GM21528 (cell line): ENCODE measurements around the gene N4BP2.

Experiments
- ATAC-seq: cut with Tn5 transposase; IDR thresholded peaks from one replicate; pipeline ENCODE4 v1.9.1; 2021; ENCODE audit warnings: mild to moderate bottlenecking, moderate library complexity; ENCODE audit not compliant: unreplicated experiment, low FRiP score

The N4BP2 gene

DNA sequence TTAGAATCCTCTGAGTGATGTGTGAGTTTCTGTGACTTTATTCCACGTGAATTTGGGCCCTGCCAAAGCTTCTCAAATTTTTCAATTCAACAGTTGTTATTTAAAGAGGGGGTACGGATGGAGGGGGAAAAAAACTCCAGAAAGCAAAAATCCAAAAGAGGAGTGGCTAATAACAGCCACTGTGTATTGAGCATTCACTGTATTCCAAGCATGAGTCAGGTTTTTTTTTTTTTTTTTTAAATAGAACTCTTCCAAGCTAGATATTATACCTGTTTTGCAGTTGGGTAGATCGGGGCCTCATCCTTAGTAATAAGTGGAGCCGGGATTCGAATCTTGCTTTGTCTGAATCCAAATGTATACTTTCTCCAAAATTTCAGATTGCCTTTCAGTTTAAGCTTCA, 133.8 kb downstream of the N4BP2 start:
- ATAC-seq, result no peak

DNA sequence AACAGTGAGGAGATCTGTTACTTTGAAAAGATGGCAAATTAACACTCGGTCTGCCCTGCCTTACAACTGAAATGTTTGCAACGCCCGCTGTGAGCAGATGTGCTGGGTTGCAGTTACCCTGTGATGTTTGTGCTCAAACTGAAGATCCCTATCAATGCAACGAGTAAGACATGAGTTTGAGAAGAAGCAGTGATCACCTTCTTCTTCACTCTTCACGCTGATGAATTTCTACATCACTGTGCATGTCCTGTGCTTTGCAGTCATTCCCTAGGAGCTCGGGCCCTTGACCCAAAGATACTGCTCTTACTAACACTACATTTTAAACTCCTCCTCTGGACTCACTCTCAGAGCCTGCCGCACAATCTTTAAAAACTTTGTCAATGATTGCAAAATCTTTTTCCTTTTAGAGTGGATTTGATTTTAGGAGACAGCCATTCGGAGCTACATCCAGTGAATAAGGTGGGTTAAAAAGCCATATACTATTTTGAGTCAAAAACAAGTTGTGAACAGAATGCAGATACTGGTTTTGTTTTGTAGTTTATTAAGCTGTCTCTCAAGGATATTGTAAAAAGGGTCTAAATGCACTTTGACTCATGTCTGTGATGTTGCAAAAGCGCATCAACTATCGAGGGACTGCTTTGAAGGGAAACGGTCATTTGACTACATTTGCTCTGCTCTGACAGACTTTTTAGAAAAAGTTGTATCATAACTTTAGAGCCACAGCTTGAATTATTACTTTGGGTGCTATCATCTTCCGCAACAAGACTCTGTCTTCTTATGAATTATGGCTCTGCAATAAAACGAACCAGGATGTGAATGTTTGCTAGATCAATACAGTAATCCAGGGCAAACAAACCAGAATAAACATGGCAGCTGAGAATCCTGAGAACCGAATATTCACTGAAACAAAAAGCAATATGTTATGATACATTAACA, 134.5 kb downstream of the N4BP2 start:
- ATAC-seq, result no peak

DNA sequence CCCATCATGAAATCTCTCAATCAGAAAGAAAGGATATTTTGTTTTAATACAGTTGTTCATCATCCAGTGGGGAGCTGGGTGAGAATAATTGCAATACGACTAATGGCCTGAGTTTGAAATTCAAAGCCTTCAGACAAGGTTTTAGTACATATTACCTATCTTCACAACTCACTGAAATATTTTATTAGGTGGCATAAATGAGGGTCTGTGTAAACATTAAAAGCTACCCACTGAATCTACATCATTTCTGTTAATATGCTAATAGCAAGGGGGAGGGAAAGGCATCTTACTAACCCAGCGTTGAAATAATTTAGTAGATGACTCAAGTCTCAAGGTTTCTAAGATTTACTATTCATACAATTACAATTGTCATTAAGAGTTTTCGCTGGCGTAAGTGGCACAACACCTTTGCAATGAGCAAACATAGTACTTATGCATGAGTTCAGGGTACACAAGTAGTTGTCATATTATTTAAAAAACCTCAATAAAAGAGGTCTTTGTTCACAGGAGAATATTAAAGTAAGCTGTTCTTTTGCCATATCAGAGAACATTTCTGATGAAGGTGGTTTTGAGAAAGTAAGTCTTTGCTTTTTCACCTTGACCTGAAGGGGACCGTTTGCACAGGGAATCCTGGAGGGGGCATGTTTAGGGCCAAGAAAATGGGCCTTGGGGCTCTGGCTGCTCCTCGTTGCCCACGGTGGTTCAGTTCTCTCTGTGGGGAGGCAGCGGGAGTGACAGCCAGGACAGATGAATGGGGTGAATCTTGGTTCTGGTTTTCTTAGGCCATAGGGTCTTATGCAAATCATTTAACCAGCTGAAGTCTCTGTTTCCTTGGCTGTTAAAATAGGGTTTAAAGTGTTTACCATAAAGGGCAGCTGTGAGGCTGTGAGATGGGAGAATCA, 135.7 kb downstream of the N4BP2 start:
- ATAC-seq, result peak; percentile 36

DNA sequence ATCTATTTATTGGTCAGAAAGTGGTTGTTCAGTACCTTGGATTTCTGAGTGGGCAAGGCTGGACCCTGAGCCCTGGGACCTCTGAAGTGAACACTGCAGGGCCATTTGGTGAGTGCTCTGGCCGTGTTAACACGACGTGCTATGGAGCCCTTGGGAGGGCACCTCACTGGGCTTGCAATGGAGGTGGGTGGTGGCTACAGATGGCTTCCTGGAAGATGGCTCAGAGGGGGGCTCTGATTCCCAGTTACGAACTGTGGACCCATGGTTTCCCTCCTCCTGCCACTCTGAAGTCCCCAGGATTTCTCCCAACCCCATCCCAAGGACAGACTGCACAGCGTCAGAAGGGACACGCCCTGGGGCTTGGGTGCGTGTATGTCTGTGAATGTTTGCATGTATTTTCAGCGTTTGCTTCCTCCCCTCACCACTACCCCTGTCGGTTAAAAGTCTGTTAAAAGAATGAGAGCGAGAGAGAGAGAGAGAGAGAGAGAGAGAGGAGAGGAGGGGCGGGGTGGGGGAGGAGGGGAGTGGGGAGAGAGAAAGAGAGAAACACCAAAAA, 136.4 kb downstream of the N4BP2 start:
- peak; percentile 28 for ATAC-seq

DNA sequence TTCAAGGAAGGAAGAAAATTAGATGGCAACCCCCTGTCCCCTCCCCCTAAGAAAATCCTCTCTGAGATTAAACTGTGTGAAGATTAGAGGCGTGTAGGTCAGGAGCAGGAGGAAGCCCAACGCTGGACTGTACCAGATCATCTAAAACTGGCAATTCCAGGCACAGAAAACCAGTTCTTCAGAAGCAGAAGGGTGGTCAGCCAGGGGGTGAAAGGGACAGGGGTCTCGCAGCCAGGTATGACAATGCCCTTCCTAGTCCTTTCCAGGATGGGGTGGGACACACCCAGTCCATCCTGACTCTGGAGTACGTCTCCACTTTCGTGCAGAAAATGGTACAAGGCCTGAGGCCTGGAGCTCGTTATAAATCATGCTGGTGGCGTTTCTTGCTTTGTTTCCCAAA, 136.9 kb downstream of the N4BP2 start:
- ATAC-seq, result no peak

DNA sequence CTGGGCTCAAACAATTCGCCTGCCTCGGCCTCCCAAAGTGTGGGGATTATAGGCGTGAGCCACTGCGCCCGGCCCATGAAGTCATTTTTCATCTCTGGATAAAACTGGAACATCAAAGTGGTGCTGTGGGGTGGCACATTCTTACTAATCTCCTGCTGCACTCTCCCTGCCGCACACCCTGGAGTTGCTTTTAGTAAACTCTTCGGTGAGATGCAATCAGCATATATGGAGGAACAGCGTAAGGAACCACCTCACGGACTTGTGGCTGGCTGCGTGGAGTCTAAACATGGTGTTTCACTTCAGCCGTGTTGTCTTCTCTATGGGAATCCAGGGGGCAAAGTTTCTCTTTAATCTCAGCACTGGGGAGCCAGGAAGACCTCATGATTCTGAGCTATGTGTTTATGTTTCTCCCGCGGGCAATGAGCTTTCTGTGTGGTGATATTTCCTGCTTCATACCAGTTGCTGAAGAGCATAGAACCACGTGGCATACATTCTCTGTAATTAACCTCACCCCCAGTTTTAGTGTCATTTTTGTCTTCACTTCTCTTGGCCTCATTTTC, 138.0 kb downstream of the N4BP2 start:
- ATAC-seq, result no peak

DNA sequence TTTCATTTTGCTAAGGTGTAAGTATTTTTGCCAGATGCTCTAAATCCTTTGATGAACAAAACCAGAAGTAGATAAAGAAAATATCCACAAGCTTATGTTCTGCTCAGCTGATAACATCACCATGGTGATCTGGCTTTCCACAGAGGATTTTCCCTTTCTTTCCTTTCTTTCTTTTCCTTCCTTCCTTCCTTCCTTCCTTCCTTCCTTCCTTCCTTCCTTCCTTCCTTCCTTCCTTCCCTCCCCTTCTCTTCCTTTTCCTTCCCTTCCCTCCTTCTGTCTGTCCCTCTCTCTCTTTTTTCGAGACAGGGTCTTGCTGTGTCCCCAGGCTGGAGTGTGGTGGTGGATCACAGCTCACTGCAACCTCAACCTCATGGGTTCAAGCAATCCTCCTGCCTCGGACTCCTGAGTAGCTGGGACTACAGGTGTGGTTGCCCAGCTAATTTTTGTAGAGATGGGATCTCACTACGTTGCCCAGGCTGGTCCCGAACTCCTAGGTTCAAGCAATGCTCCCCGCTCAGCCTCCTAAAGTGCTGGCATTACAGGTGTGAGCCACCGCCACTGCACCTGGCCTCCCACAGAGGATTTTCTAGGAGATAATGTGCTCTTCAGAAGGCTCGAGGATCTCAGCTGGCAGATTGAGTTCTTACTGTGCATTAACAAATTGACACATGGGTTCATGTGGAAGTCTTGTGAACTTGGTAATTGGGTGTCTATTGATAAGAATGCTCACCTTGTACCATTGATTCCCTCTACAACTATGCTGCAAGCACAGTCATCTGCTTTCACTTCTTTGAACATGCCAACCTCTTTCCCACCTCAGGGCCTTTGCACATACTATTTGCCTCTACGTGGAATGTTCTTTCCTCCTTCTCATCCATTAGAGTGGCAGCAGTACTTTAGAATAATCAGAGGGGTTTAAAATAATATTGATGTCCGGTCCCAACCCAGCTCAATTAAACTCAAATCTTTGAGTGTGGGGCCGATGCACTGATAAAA, 138.8 kb downstream of the N4BP2 start:
- ATAC-seq, result no peak

DNA sequence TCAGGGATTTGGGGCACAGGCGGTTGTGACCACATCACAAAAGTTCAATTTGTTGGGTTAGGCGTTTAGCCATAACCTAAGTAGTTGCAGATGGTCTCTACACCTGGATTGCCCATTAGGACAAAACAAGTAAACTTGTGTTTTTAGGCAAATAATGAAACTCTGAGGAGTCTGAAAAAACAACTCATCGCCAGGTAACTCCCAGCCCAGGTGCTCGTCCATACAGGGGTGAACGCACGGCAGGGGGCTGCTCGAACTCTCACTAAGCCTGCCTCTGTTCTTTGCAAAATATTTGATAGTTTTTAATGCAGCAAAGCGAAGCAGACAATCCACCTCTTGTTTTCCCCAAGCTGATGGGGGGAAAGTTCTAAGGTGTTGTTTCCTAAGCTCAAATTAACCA, 139.6 kb downstream of the N4BP2 start:
- ATAC-seq, result no peak

DNA sequence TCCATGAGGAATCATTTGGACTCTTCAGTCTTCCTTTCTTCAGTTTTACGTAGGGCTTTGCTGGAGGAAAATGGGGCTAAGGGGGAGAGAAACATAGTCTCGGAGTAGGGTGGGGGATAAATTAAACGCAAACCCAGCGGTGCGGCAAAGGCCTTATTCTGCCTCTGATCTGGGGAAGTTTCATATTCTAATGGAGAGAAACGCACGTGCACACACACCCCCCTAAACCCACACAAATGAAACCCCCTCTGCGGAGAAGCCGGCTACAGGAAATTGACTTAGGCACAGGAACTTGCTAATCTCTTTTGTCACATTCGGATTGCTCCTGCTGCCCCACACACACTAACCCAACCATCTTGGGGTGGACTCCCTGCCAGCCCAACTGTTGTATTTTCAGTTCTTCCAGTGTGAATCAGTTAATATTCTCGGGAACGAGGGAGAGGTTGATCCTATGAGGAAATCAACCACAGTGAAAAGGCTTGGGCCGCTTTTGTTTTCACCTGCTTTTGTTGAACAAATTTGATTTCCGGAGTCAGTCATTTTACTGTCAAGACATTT, 140.2 kb downstream of the N4BP2 start, which contains the start of gene RHOH:
RHOH (plus strand) TSS at position 308 of the 558 bp plus-strand sequence. CDS start 46,356 bp downstream, outside the sequence.
- no peak for ATAC-seq

DNA sequence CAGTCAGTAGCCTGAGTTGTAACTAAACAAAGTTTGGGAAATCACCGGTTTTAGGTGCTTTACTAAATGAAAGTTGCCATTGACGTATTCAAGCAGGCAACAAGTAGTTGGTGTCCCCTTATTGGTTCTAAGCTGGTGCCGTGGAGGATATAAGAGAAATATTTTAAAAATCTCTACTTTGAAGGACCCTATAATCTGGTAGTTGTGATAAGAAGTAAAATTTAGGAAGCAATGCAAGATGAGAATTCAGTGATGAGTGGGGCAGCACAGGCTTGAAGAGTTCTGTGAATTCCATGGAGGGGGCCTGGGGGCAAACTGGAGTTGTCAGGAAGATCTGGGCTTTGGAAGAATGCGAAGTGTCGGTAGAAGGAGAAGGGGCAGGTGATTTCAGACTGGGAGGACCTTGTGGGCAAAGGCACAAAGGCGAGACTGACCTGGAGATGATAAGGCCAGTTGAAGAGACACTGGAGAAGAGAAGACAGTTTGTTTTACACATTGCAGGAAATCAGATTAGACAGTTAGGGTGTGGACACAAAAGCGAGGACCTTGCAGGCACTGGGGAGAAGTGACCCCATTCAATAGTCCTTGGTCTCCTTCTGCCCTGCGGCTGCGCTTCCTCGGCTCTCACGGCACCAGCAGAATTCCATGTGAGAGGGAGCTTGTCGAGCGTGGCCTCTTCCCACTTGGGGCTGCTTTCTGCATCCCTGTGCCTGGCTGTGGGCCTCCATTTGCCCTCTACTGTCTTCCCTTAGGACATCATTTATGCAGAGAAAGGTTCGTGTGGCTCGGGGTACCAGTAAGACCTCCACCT, 141.4 kb downstream of the N4BP2 start:
- ATAC-seq, result no peak

DNA sequence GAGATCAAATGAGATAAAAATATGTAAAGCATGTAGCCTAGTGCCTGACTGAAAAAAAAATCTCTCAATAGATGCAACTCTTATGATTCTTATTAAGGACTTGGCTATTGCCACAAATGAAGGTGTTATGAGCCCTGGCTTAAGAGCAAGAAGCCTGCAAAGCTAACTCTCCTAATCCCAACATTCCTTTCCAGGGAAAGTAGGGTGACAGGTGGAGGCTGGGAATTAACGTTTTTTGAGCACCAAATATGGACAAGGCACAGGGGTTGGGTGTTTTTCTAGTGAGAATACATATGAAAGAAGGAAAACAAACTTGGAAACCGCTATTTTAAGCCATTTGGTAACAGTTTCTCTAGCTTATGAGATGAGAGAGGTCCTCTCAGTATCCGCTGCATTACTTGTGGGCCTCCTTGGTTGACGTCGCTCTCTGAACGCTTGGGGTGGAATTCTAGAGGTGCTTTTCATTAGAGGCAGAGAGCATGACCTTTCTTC, 142.6 kb downstream of the N4BP2 start:
- no peak for ATAC-seq

DNA sequence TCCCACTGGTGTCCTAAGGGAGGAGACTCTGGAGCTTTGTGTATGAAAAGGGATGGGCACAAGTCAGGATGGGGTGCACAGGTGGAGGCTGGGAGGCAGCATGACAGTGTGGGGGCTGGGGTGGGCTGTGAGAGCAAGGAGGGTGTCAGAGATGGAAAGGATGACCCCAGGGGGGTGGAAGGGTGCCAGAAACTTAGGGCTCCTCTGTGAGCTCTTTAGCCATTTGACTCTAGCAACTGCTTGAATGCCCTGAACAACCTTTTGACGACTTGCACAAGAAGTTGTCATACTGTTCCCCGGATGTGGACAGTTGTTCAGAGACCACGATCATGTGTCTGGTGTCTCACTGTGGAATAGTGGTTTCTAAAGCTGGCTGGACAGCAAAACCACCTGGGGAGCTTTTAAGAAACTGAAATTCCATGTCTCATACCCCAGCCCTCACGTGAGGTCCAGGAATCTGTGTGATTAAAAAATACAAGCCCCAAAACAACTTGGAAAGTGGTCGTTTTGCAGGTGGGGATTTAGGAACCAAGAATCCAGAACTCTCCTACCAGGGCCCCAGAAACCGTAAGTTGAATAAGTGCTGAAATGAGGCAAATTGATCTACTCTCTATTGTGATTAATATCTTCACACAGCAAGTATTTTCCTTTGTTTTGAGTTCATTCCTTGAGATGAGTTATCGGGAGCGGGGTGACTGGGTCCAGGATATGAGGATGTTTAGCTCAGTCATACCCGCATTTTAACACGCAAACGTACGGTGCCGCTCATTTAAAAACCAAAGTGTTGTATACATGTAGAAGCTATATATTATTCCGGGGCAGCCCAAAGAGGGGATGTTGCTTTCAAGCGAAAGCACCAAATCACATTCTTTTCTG, 143.6 kb downstream of the N4BP2 start:
- ATAC-seq, result peak; percentile 50

DNA sequence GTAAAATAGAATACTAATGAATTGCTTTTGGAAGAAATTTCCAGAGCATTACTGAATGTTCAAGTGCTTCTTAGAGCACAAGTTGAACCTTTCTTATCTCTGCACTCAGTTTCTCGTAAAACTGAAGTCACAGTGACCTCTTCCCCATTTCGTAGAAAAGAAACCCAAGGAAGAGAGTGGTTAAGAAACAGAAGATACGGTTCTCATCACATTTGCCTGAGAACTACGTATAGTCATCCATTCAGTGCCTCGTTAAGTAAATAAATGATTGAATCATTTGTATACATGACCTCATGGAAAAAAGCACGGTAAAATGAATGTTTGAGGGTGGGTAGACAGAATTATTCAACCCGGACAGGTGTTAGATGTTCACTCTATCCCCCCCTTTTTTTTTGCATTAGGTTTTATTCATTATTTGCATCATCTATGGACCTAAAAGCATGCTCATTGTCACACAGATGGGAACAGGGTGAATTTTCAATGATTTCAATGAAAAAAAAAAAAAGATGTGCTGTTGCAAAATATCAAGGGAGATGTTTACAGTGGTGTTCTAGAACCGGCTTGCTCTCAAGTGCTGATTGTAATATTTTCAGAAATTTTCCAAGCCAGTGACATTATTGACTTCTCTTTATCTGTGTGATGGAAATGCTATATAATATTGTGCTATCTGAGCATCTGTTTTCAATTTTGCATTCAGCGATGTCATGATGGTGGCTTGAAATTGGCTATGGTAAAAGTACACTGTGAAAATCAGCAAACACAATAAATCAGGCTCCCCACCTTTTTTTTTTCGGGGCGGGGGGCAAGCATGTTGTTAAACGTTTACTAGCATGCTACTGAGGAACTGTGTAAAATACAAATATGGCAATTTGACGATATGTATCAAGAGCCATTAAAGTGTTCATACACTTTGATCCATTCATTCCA, 144.5 kb downstream of the N4BP2 start:
- no peak for ATAC-seq

DNA sequence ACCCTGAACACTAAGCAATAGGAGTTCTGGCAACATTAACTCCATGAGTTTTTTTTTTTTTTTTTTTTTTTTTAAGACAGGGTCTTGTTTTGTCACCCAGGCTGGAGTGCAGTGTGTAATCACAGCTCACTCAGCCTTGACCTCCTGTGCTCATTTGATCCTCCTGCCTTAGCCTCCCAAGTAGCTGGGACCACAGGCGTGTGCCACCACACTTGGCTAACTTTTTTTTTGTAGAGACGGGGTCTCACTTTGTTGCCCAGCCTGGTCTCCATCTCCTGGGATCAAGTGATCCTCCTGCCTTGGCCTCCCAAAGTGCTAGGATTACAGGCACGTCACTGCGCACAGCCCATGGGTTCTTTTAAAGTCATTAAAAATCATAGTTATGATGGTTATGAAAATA, 145.2 kb downstream of the N4BP2 start:
- ATAC-seq, result no peak

DNA sequence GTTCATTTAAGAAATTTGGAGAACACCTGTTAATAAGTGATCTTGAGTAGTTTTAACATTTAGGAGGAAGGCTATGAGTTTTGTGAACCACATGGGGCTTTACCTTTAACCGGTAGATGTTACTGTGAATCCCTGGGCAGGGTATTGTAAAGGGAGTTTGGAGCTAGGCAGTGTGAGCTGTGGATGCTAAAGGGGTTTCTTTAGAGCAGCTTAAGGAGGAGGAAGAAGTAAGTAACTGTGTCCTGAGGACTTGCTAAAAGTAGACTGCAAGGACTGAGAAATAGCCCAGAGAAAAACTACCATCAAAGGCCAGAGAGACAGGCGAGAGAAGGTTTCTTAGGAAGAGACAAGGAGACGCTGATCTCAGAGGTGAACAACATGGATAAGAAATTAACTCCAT, 145.8 kb downstream of the N4BP2 start:
- no peak for ATAC-seq
